Tibial nerve (tissue), 4 donors: ENCODE measurements around the gene NT5DC2. TPM values are rescaled to one million over a fixed set of nuclear protein-coding genes. Genes with fewer than 3 reads are reported as not detected.

Experiments
- DNase-seq, 2 donors: peaks; one replicate each; pipeline ENCODE4 v3.0.0-alpha.2; 2019; ENCODE audit warnings: low spot score in 2 of 2
- H3K27ac ChIP-seq, 4 donors: fragments of 200-600 bp; sonication (generic) in 3 of 4; one replicate each; pipeline ENCODE4 v1.5.1; 2017 to 2019; ENCODE audit warnings: mild to moderate bottlenecking in 1 of 4
- H3K27me3 ChIP-seq, 2 donors: fragments of 200-600 bp; sonication (generic) in 1 of 2; one replicate each; pipeline versions ENCODE4 v1.5.1 to v1.6.0; 2017 to 2019
- H3K36me3 ChIP-seq, 3 donors: fragments of 200-600 bp; sonication (generic); one replicate each; pipeline ENCODE4 v1.5.1; 2018 to 2019
- H3K4me1 ChIP-seq, 4 donors: fragments of 200-600 bp; sonication (generic) in 3 of 4; one replicate each; pipeline ENCODE4 v1.5.1; 2017 to 2019
- H3K4me3 ChIP-seq, 4 donors: fragments of 200-600 bp; sonication (generic) in 3 of 4; one replicate each; pipeline ENCODE4 v1.5.1; 2017 to 2019; ENCODE audit warnings: mild to moderate bottlenecking in 1 of 4, moderate library complexity in 1 of 4
- H3K9me3 ChIP-seq, 4 donors: fragments of 200-600 bp; sonication (generic) in 3 of 4; one replicate each; pipeline ENCODE4 v1.5.1; 2017 to 2019
- EP300 ChIP-seq, 2 donors: sonication (generic); formaldehyde crosslinking; IDR thresholded peaks; one replicate each; pipeline ENCODE4 v1.6.1; 2017; ENCODE audit warnings: antibody characterized with exemption in 2 of 2, mild to moderate bottlenecking in 1 of 2
- POLR2A ChIP-seq, 2 donors: fragments of 450-650 bp; IDR thresholded peaks; one replicate each; pipeline ENCODE4 v1.6.1; 2017; ENCODE audit warnings: antibody characterized with exemption in 2 of 2, mild to moderate bottlenecking in 2 of 2, moderate library complexity in 2 of 2
- WGBS, 2 donors: methylation state at CpG; one replicate each; pipeline ENCODE4 v1.1.5; 2018; 5-methylcytosine and 5-hydroxymethylcytosine counted together
- total RNA-seq, 4 donors: library from RNA; depleted of rRNA; stranded (reverse); fragments of >200 nt; gene quantifications; one replicate each; pipeline ENCODE4 v1.1.0, GENCODE V29; 2016
- TF ChIP-seq, protein P1 (sequence below), 5 experiments: fragments of 200-600 bp in 3 of 5; fragments of 450-650 bp in 2 of 5; sonication (generic) in 3 of 5; IDR thresholded peaks; one replicate each; pipeline ENCODE4 v1.5.1; 2016 to 2019; ENCODE audit warnings: antibody characterized with exemption in 5 of 5, mild to moderate bottlenecking in 3 of 5, moderate library complexity in 2 of 5

Gene NT5DC2
- total RNA-seq, 4 donors from 2014 or later, result 71.1 to 133 (median 94.2) TPM

DNA sequence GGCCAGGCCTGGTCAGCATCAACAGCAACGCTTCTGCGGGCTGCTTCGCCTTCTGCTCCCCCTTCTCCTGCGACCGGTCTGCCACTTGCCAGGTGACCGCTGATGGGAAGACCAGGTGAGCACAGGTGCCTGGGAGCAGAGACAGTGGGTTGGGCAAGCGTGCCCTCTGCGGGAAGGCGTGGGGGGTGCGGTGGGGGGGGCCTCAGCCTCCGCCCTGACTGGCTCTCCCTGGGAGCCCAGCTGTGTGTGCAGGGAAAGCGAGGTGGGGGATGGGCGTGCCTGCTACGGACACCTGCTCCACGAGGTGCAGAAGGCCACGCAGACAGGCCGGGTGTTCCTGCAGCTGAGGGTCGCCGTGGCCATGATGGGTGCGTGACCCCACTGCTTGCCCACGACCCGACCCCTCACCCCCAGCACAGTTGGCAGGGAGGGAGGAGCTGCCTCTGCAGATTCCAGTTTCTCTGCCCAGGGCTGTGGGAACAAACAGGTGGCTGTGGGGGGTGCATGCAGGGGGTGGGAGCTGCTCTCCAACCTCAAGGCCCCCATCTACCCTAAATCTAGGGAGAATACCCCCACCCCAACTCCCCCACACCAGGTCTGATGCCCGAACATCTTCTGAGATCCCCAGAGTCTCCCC lies 29.8 kb downstream of the NT5DC2 start:
- Histone ChIP-seq H3K27ac (no peak overlapping the region), H3K36me3 (peaks cover 0 to 28% (median 0%) of the 10 kb centered on the region in 3 donors), H3K27me3 (no peaks in the 10 kb centered on the region), H3K4me1 (peaks cover 0 to 5% (median 0%) of the 10 kb centered on the region in 4 donors), H3K9me3 (no peaks in the 10 kb centered on the region), H3K4me3 (no peak overlapping the region)
- no peak for DNase-seq
- WGBS, 2 donors, result 67 to 73% methylated on average over 20 to 22 of the region's 23 CpGs
- TF ChIP-seq EP300 (IDR thresholded peaks at IDR 0.05) (no peak), POLR2A (IDR thresholded peaks at IDR 0.05) (no peak)
- TF ChIP-seq, protein P1, sequence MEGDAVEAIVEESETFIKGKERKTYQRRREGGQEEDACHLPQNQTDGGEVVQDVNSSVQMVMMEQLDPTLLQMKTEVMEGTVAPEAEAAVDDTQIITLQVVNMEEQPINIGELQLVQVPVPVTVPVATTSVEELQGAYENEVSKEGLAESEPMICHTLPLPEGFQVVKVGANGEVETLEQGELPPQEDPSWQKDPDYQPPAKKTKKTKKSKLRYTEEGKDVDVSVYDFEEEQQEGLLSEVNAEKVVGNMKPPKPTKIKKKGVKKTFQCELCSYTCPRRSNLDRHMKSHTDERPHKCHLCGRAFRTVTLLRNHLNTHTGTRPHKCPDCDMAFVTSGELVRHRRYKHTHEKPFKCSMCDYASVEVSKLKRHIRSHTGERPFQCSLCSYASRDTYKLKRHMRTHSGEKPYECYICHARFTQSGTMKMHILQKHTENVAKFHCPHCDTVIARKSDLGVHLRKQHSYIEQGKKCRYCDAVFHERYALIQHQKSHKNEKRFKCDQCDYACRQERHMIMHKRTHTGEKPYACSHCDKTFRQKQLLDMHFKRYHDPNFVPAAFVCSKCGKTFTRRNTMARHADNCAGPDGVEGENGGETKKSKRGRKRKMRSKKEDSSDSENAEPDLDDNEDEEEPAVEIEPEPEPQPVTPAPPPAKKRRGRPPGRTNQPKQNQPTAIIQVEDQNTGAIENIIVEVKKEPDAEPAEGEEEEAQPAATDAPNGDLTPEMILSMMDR (IDR thresholded peaks at IDR 0.05), result no peak

DNA sequence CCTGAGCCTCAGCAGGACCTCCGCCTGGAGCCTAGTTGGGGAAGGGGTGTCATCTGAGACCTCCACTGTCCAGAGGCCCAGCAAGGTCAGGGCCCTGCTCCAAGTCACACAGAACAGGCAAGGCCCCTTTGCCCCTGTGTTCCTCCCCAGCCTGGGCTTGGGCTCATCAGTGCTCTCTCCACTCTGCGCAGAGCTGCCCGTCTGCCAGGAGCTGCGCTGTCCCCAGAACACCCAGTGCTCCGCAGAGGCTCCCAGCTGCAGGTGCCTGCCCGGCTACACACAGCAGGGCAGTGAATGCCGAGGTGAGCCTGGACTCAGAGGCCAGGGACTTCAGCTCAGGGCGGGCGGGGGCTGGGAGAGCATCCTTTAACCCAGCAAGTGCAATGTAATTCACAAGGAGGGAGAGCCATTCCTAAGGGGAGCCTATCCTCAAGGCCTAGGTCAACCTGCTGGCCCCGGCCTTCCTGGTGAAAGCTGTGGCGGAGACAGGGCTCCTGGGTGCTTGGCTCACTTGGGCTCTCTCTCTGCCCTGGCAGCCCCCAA lies 30.8 kb downstream of the NT5DC2 start:
- H3K9me3 ChIP-seq, result no peaks in the 10 kb centered on the region
- H3K36me3 ChIP-seq, result peaks cover 0 to 19% (median 0%) of the 10 kb centered on the region in 3 donors
- 90 to 93% methylated on average over 4 to 7 of the region's 11 CpGs for WGBS, 2 donors
- peaks cover 0 to 15% (median 0%) of the 10 kb centered on the region in 4 donors for H3K4me1 ChIP-seq
- DNase-seq, result no peak
- H3K4me3 ChIP-seq, result no peak overlapping the region
- TF ChIP-seq POLR2A (IDR thresholded peaks at IDR 0.05) (no peak), EP300 (IDR thresholded peaks at IDR 0.05) (no peak)
- TF ChIP-seq, protein P1 (IDR thresholded peaks at IDR 0.05), result no peak
- H3K27me3 ChIP-seq, result no peaks in the 10 kb centered on the region
- H3K27ac ChIP-seq, result no peak overlapping the region

DNA sequence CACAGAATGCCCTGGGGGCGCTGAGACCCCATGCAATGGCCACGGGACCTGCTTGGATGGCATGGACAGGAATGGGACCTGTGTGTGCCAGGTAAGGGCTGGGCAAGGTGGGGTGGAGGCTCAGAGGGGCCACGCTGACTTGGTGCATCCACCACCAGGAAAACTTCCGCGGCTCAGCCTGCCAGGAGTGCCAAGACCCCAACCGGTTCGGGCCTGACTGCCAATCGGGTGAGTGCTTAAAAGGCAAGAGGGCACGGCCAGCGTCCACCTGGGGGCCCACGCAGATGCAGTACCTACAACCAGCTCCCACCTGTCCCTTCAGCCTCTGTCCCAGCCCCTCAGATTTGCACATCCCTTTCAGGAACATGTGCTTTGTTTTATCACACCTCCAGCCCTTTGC lies 31.7 kb downstream of the NT5DC2 start:
- no peaks in the 10 kb centered on the region for H3K27me3 ChIP-seq
- no peaks in the 10 kb centered on the region for H3K9me3 ChIP-seq
- no peak overlapping the region for H3K4me3 ChIP-seq
- WGBS, 2 donors, result 90 to 95% methylated on average over 11 of the region's 11 CpGs
- H3K36me3 ChIP-seq, result peaks cover 0 to 17% (median 0%) of the 10 kb centered on the region in 3 donors
- peaks cover 0 to 18% (median under 1%) of the 10 kb centered on the region in 4 donors for H3K4me1 ChIP-seq
- TF ChIP-seq, protein P1 (IDR thresholded peaks at IDR 0.05), result no peak
- no peak for TF ChIP-seq POLR2A (IDR thresholded peaks at IDR 0.05)
- no peak for TF ChIP-seq EP300 (IDR thresholded peaks at IDR 0.05)
- H3K27ac ChIP-seq, result no peak overlapping the region
- no peak for DNase-seq

DNA sequence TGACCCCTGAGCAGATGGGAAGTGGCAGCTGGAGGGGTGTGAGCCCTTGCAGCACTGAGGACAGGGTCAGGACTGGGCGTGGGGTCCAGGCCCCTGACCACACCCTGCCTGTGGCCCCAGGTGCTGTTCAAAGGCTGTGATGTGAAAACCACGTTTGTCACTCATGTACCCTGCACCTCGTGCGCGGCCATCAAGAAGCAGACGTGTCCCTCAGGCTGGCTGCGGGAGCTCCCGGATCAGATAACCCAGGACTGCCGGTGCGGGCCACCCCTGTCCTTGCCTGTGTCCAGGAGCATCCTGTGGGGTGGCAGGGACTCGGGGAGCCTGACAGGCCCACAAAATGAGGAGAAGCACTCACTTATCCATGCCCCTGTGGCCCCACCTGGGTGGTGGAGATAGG lies 32.6 kb downstream of the NT5DC2 start:
- 86 to 92% methylated on average over 10 to 11 of the region's 11 CpGs for WGBS, 2 donors
- H3K9me3 ChIP-seq, result no peaks in the 10 kb centered on the region
- peaks cover 0 to 8% (median 0%) of the 10 kb centered on the region in 3 donors for H3K36me3 ChIP-seq
- no peaks in the 10 kb centered on the region for H3K27me3 ChIP-seq
- no peak overlapping the region for H3K4me3 ChIP-seq
- no peak for DNase-seq
- no peak overlapping the region for H3K27ac ChIP-seq
- peaks cover 0 to 25% (median 4%) of the 10 kb centered on the region in 4 donors for H3K4me1 ChIP-seq
- TF ChIP-seq POLR2A (IDR thresholded peaks at IDR 0.05) (no peak), EP300 (IDR thresholded peaks at IDR 0.05) (no peak)
- TF ChIP-seq, protein P1 (IDR thresholded peaks at IDR 0.05), result no peak
